Calu3 (cell line): Measurements from ENCODE around the gene PLPP7. TPM values are rescaled to one million over a fixed set of nuclear protein-coding genes. Genes with fewer than 3 reads are reported as not detected.

Source experiments
- BruUV-seq: library from RNA; stranded (reverse); fragments of 400-500 nt; replicated peaks from 2 replicates; lab custom pipeline; 2021; lab: Mats Ljungman, UMichigan
- CTCF ChIA-PET: fragments of 300-600 bp; sonication (Branson Sonifier 250); formaldehyde crosslinking; loops from one replicate; lab custom pipeline; 2022; ENCODE audit warnings: antibody characterized with exemption; lab: Charles Lee
- DNase-seq: peaks from one replicate; pipeline ENCODE4 v3.0.0; 2022
- H3K27ac Mint-ChIP-seq: one replicate; pipeline ENCODE4 v1.8.0; 2022; ENCODE audit warnings: mixed read lengths; ENCODE audit not compliant: unreplicated experiment
- H3K27me3 Mint-ChIP-seq: one replicate; pipeline ENCODE4 v1.8.0; 2022; ENCODE audit warnings: mixed read lengths; ENCODE audit not compliant: unreplicated experiment
- H3K36me3 Mint-ChIP-seq: one replicate; pipeline ENCODE4 v1.8.0; 2022; ENCODE audit warnings: mild to moderate bottlenecking, moderate library complexity, mixed read lengths; ENCODE audit not compliant: insufficient read depth, unreplicated experiment
- H3K4me1 Mint-ChIP-seq: one replicate; pipeline ENCODE4 v1.8.0; 2022; ENCODE audit warnings: mild to moderate bottlenecking, low read depth, mixed read lengths; ENCODE audit not compliant: unreplicated experiment
- H3K4me3 Mint-ChIP-seq: one replicate; pipeline ENCODE4 v1.8.0; 2022; ENCODE audit warnings: mild to moderate bottlenecking, low read depth, moderate library complexity, mixed read lengths; ENCODE audit not compliant: unreplicated experiment
- H3K9me3 Mint-ChIP-seq: one replicate; pipeline ENCODE4 v1.8.0; 2022; ENCODE audit warnings: low read depth, mixed read lengths; ENCODE audit not compliant: unreplicated experiment
- CTCF ChIP-seq: fragments of 200-600 bp; IDR thresholded peaks from one replicate; pipeline ENCODE4 v1.8.0; 2022; ENCODE audit warnings: antibody characterized with exemption; ENCODE audit not compliant: unreplicated experiment
- intact Hi-C: fragments of 100-400 bp; cut with micrococcal nuclease; formaldehyde crosslinking; loops from one replicate; pipeline ENCODE4 v1.10.0; 2022; ENCODE audit not compliant: unreplicated experiment
- total RNA-seq: library from RNA; stranded (reverse); gene quantifications from 2 replicates; pipeline ENCODE4 v1.2.3, GENCODE V29; 2022

Gene PLPP7
- total RNA-seq, 1 experiment from 2014 or later: not detected

GRCh38 chr9:131310833-131311554, 21.5 kb downstream of the PLPP7 start:
- TF ChIP-seq CTCF: no peak
- Mint-ChIP-seq H3K4me1 (no peaks in the 10 kb centered on the region), H3K27ac (no peak overlapping the region), H3K36me3 (no peaks in the 10 kb centered on the region), H3K9me3 (no peaks in the 10 kb centered on the region), H3K27me3 (peaks cover 28% of the 10 kb centered on the region), H3K4me3 (no peak overlapping the region)
- BruUV-seq: no TSS peak
- CTCF ChIA-PET: interaction anchor here (0.8 kb wide), 1 partner anchor 14 kb away, joined by 3 read pairs; no protein-coding TSS in a partner anchor
- no peak for DNase-seq
- intact Hi-C loops: no loop called here

DNA sequence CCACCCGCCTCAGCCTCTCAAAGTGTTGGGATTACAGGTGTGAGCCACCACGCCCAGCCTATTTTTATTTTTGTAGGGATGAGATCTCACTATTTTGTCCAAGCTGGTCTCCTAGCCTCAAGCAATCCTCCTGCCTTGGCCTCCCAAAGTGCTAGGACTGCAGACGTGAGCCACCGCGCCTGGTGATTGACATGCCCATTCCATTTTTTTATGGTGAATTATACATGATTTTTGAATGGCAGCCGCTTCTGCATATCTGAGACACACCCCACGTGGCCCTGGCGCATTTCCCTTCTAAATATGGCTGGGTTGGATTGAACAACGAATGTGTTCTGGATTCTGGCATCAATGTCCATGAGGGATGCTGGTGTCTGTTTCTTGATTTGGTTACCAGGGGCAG, 22.7 kb downstream of the PLPP7 start:
- no peak overlapping the region for H3K27ac Mint-ChIP-seq
- DNase-seq: no peak
- H3K9me3 Mint-ChIP-seq: no peaks in the 10 kb centered on the region
- TF ChIP-seq CTCF: no peak
- H3K27me3 Mint-ChIP-seq: peaks cover 20% of the 10 kb centered on the region
- H3K4me3 Mint-ChIP-seq: no peak overlapping the region
- intact Hi-C loops: no loop called here
- no TSS peak for BruUV-seq
- H3K36me3 Mint-ChIP-seq: no peaks in the 10 kb centered on the region
- CTCF ChIA-PET: no interaction called here
- H3K4me1 Mint-ChIP-seq: no peaks in the 10 kb centered on the region

GRCh38 chr9:131312822-131313770, 23.6 kb downstream of the PLPP7 start:
- no TSS peak for BruUV-seq
- Mint-ChIP-seq H3K4me3 (no peak overlapping the region), H3K4me1 (no peaks in the 10 kb centered on the region), H3K36me3 (no peaks in the 10 kb centered on the region), H3K27ac (no peak overlapping the region), H3K9me3 (no peaks in the 10 kb centered on the region), H3K27me3 (peaks cover 20% of the 10 kb centered on the region)
- CTCF ChIA-PET: no interaction called here
- DNase-seq: no peak
- intact Hi-C loops: no loop called here
- no peak for TF ChIP-seq CTCF

- peaks cover 30% of the 10 kb centered on the region for H3K27me3 Mint-ChIP-seq
- no peak for TF ChIP-seq CTCF
- H3K36me3 Mint-ChIP-seq: no peaks in the 10 kb centered on the region
- H3K4me1 Mint-ChIP-seq: no peaks in the 10 kb centered on the region
- H3K9me3 Mint-ChIP-seq: no peaks in the 10 kb centered on the region
- CTCF ChIA-PET: no interaction called here
- no peak overlapping the region for H3K27ac Mint-ChIP-seq
- intact Hi-C loops: no loop called here
- no peak overlapping the region for H3K4me3 Mint-ChIP-seq
- BruUV-seq: no TSS peak
- DNase-seq: no peak
Observed at GRCh38 chr9:131318231-131319085, 28.9 kb downstream of the PLPP7 start.
